Amniotic epithelial cell (primary cell): ENCODE measurements around the gene SLC25A21.
"Not testable (repeated sequence)": the region's sequence is repeated elsewhere in the genome, so short reads cannot be mapped to it uniquely, and the experiment has no call there.

Source experiments
- DNase-seq: peaks from one replicate; pipeline ENCODE4 v3.0.0-alpha.2; 2010; ENCODE audit warnings: low read depth

Gene SLC25A21

DNA sequence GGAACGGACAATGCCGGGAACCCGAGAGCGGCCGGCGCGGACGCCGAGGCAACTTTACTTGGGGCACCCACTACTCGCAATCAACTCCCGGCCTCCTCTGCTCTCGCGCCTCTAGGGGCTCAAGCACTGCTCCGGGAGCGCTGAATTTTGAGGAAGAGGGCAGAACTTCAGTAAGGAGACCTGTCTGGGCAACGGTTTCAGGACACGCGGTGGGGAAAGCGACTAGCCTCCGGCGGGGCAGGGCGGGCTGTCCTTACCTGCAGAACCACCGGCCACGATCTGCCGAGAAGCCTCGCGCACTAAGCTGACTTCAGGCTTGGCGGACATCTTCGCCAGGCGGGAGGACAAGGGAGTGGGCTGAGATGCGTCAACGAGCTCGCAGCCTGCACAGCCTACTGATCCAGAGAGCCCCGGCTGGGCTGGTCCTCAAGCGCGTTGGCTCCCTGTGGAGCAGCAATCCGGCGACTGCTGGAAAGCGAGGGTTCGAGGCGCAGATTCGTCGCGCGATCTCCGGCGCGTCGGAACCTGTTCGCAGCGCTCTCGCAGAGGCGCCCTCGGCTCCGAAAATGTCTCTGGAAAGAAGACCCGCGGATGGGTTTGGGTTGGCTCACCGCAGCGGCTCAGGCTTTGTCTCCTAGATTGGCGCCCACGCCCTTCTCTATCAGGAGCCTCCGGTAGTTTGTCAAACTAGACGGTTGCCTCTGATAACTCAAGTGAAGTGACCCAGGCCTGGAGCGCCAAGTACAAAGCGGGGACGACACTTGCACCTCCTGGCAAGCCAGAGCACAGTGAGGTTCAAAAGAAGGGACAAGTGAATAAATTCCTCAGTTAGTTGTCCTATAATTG is at the start of gene SLC25A21:
TSS of gene SLC25A21 (minus strand) at position 583 of the 846 bp plus-strand sequence.
- DNase-seq: peak; percentile 81

GRCh38 chr14:37221073-37221472 is 48.7 kb upstream of the SLC25A21 start:
- no peak for DNase-seq

DNA sequence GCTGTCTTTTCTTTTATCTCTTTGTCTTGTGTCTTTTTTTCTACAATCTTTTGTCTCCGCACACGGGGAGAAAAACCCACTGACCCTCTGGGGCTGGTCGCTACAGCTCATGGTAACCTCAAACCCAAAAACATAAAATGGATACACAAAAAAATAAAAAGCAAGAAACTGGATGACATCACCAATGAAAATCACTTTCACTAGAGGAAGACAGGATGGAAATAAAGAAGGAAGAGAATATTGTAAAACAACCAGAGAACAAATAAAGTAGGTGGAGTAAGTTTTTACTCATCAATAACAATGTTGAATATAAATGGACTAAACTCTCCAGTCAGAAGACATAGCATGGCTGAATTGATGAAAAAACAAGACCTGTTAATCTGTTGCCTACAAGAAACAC is 42.9 kb upstream of the SLC25A21 start:
- DNase-seq: no peak

- no peak for DNase-seq
Observed at GRCh38 chr14:37213016-37213415, 40.6 kb upstream of the SLC25A21 start.

GRCh38 chr14:37210448-37210847 is 38.0 kb upstream of the SLC25A21 start:
- DNase-seq: no peak

DNA sequence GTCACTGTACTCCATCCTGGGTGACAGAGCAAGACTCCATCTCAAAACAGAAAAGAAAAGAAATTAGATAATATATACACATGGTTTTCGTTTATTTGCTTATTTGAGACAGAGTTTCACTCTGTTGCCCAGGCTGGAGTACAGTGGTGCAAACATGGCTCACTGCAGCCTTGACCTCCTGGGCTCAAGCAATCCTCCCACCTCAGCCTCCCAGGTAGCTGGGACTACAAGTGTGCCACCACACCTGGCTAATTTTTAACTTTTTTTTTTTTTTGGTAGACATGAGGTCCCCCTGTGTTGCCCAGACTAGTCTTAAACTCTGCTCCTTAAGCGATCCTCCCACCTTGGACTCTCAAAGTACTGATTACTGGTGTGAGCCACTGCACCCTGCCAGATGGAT is 37.2 kb upstream of the SLC25A21 start:
- not testable (repeated sequence) for DNase-seq

GRCh38 chr14:37205623-37206605 is 33.5 kb upstream of the SLC25A21 start:
- not testable (repeated sequence) for DNase-seq

- DNase-seq: no peak
Observed at GRCh38 chr14:37203423-37203822, 31.0 kb upstream of the SLC25A21 start.

DNA sequence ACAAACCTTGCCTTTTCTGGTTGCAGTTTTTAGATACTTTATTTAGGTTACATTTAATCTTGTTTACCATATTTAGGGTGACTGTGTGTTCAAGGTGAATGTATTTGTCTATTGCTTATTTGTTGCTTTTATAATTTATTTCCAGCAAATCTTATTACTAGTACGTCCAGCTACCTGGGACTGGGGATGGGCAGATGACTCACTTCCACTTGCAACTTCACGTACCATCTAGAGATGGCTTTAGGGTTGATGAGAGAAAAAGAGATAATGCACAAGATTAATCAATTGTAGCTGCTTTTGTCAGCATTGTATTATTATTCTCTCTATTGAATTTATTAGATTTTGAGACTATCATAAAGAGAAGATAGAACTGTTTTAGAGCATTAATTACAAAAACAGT is 30.4 kb upstream of the SLC25A21 start:
- peak; percentile 49 for DNase-seq

DNA sequence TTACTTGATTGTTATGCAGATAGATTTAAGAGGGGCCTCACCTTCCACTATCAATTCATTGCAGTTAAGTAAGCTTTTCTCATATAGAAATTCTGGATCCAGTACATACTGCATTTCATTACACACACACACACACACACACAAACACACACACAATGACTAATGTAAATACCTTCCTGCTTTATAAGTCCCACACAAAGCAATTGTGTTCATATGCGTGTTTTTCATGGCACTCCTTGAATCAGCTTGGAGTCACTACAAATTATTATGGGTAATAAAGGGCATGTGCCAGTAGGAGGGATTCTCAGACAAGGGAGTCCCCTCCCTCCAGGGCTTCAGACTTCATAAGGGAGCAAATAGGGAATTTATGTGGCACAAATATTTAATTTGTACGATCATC is 29.9 kb upstream of the SLC25A21 start:
- DNase-seq: peak; percentile 41

DNA sequence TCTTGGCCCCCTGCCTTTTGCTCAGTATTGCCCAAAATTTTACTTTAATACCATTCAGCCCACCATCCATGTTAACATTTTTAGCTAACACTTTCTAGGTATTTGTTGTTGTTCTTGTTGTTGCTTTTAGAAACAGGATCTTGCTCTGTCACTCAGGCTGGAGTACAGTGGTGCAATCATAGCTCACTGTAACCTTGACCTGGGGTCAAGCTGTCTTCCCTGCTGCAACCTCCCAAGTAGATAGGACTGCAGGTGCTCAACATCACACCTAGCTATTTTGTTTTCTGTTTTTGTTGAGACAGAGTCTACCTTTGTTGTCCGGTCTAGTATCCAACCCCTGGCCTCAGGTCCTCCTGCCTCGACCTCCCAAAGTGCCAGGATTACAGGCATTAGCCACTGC is 29.3 kb upstream of the SLC25A21 start:
- DNase-seq: peak; percentile 5

- DNase-seq: no peak
Observed at GRCh38 chr14:37198907-37199306, 26.5 kb upstream of the SLC25A21 start.

GRCh38 chr14:37198273-37198598 is 25.8 kb upstream of the SLC25A21 start:
- DNase-seq: no peak

DNA sequence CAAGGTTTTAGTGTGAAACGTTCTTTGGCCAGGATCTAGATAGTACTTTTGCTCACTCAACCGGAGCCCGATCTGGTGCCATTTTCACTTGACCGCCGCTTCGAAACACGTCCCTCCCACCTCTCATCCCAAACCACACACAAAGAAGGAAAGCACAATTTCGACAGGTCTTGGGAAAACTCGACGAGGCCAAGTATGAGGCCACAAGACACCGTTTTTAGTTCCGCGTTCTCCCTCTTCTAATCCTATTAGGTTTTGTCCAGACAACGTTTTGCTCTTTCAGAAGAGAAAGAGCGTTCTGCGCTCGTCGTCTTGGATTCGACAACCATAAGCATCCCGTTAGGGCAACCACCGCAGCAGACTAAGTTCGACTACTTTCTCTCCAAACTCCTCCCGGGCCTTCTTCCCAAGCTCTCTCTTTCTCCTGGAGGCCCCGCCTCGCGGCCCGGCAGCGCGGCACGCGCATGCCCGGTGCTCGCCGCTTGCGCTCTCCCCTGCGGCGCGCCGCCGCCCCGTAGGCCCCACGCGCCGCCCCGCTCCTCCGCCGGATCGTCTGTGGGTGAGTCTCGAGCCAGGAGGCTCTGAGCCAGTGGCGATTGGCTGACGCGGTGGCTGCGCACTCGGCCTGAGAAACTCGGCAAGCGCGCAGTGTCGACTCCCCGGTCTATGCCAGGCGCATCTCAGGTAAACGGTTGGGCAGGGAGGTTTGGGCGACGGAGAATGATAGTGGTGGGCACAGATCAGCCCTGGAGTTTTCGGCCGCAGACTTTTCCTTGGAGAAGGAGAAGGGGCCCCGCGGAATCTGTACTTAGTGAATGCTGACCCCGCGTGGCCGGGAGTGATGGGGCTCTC is 25.2 kb upstream of the SLC25A21 start, which contains the start of gene MIPOL1:
TSS of gene MIPOL1 (plus strand) at position 517 of the 852 bp plus-strand sequence. CDS start 49,952 bp downstream, outside the sequence.
- peak; percentile 89 for DNase-seq

DNA sequence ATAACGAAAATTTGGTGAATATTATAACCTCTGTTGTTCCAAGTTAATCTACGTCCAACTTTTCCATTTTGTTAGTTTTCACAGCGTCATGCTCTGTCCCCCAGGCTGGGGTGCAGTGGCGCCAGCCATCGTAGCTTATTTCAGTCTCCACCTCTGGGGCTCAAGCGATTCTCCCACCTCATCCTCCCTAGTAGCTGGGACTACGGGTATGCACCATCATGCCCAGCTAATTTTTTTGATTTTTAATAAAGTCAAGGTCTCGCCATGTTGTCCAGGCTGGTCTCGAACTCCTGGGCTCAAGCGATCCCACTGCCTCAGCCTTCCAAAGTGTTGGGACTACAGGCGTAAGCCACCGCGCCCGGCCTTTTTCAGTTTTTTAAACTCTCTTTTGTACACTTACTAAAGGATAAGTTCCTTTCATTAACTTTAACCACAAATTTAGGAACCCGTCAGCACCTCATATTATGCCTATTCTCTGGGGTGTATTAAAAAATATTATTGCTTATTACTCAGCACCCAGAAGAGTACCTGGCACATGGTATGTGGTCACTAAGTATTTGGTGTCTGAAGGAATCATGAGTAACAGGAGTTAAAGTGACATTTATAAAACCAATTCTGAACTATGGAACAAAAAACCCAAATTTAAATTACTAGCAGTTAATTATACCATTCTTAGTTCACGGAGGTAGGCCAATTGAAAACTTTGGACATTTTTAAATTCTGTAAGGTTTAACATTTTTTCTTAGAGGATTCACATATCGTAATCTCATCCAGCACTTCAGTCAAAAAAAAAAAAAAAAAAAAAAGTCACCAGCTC is 24.4 kb upstream of the SLC25A21 start:
- DNase-seq: no peak

- DNase-seq: peak; percentile 23
Observed at GRCh38 chr14:37195327-37195726, 22.9 kb upstream of the SLC25A21 start.

- no peak for DNase-seq
Observed at GRCh38 chr14:37194698-37195097, 22.3 kb upstream of the SLC25A21 start.

- not testable (repeated sequence) for DNase-seq
Observed at GRCh38 chr14:37189733-37190132, 17.3 kb upstream of the SLC25A21 start.

GRCh38 chr14:37187840-37188577 is 15.6 kb upstream of the SLC25A21 start:
- DNase-seq: not testable (repeated sequence)

- no peak for DNase-seq
Observed at GRCh38 chr14:37187294-37187693, 14.9 kb upstream of the SLC25A21 start.
